ENCODE measurements around the gene GPC6.
"Not testable (repeated sequence)": the region's sequence is repeated elsewhere in the genome, so short reads cannot be mapped to it uniquely, and the experiment has no call there.

The GPC6 gene

GRCh38 chr13:94298346-94298745 lies 1071.7 kb downstream of the GPC6 start:
- no peak for DNase-seq (ENCODE audit: low read depth in 2 of 2)

DNA sequence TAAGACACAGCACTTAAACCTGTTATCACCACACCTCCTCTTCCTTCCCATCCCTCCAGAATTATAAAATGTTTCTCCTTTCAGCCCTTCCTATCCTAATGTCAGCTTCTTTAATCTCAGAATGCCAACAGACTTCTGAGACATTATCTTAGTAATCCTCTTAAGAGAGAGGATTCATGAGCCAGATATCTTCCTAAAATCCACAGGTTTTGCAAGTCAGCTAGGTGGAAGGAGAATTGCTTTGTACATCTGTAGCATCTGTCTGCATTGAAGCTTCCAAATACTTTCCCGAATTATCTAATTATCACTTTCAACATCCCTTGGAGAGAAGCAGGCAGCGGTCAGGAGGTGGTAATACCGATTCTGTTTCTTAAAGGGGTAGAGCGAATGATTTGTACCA lies 1073.8 kb downstream of the GPC6 start:
- DNase-seq (ENCODE audit: low read depth in 2 of 2) = no peak

DNA sequence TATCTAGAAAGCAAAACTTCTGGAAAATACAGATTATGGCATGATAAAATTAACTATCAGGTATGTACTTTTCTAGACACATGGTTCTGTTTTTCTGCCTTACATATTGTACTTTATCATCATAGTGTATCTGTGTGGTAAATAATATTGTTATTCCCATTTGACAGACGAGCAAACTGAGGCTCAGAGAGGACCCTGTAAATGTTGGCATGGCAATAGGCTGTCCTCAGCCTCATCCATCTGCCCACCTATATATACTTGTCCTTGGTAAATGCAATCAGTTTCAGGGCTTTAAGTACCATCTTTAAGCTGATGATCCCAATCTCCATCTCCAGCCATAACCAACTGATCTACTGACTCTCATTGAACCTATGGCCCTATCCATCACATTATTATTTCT lies 1074.9 kb downstream of the GPC6 start:
- DNase-seq (ENCODE audit: low read depth in 2 of 2) = no peak

- not testable (repeated sequence) for DNase-seq (ENCODE audit: low read depth in 2 of 2)
Observed at GRCh38 chr13:94302847-94303565, 1076.4 kb downstream of the GPC6 start.

DNA sequence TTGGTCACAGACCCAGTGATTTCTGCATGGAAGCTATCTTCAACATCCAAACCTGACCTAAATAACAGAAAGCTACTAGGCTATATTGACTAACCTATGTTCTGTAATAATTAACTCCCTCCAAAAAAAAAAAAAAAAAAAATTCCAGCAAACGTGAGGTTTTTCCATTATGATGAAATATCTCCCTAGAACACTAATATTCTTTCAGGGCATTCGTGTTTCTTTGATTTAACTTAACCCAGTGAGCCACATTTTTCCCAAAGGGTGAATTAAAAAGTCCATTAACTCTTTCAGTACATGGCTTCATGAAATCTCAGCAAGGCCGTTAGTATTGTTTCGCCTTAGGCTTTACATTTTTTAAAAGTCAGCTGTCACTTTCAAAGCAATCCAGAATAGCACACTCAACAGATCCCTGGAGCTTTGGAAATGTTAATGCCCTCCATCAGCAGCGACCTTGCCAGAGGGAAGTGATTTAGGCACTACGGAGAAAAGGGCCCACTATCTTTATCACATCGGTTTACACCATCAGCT lies 1077.1 kb downstream of the GPC6 start:
- DNase-seq (ENCODE audit: low read depth in 2 of 2) = no peak

DNA sequence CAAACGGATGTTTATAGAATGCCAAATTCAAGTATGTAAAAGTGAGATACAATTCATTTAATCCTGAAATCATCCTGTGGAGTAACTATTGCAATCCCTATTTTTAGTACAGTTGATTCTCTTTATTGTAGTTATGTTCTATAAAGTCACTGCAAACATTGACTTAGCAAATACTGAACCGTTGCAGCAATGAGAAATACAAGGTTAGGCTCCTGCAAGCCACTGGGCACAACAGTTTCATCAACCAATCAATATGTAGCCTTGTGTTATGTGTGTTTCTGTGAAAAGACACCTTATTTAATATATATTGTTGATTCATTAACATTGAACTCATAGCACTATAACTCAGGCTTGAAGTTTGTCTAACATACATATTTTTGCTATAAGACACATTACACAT lies 1078.4 kb downstream of the GPC6 start:
- DNase-seq (ENCODE audit: low read depth in 2 of 2) = no peak

DNA sequence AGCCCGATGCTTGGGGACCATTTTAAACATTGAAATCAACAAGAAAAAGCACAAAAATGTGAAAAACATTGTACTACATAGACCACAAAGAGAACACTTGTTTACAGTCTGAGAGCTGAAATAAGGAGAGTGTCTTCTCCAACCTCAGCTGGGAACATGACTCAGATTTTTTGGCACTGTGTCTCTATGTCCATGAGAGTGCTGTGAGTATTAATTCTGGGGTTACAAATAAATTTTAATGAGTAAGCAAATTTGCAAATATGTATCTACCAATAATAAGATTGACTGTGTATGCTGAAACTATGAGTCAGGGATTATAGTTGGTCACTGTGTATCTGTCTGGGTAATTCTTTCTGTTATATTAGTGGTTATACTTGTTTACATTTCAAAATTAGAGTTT lies 1078.9 kb downstream of the GPC6 start:
- no peak for DNase-seq (ENCODE audit: low read depth in 2 of 2)

DNA sequence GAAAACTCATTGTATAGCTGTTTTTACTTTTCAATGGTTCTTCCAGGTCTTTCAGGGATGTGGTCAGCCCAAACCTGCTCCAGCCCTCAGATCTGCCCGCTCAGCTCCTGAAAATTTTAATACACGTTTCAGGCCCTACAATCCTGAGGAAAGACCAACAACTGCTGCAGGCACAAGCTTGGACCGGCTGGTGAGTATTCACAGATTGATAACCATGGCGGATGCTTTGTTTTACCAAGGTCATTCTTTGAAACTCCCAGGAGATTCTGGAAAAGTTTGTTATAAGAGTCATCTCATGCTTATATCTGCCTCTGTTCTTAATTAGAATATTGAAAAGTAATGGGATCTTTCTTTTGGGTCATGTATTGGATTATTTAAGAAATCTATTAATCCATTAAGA lies 1079.3 kb downstream of the GPC6 start:
- DNase-seq (ENCODE audit: low read depth in 2 of 2) = no peak

- no peak for DNase-seq (ENCODE audit: low read depth in 2 of 2)
Observed at GRCh38 chr13:94308832-94309231, 1082.2 kb downstream of the GPC6 start.

GRCh38 chr13:94309576-94309975 lies 1083.0 kb downstream of the GPC6 start:
- no peak for DNase-seq (ENCODE audit: low read depth in 2 of 2)

- no peak for DNase-seq (ENCODE audit: low read depth in 2 of 2)
Observed at GRCh38 chr13:94309997-94310855, 1083.6 kb downstream of the GPC6 start.

DNA sequence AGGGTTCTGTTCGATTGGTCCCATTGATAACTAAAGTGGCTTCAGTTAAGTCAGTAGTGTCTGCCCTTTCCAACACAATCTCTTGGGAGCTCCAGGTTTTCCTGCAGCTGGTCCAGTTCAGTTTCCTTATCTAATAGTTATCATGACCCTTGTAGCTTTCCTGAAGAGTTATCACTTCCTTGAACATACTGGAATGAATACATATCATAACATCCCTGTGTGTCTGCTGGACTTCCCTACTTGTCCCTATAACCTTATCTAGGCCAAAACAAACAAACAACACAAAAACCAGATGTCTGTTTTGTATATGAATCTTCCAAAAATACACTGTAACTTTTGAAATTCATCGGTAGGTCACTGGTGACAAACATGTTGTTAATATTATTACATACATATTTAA lies 1085.3 kb downstream of the GPC6 start:
- DNase-seq (ENCODE audit: low read depth in 2 of 2) = no peak

DNA sequence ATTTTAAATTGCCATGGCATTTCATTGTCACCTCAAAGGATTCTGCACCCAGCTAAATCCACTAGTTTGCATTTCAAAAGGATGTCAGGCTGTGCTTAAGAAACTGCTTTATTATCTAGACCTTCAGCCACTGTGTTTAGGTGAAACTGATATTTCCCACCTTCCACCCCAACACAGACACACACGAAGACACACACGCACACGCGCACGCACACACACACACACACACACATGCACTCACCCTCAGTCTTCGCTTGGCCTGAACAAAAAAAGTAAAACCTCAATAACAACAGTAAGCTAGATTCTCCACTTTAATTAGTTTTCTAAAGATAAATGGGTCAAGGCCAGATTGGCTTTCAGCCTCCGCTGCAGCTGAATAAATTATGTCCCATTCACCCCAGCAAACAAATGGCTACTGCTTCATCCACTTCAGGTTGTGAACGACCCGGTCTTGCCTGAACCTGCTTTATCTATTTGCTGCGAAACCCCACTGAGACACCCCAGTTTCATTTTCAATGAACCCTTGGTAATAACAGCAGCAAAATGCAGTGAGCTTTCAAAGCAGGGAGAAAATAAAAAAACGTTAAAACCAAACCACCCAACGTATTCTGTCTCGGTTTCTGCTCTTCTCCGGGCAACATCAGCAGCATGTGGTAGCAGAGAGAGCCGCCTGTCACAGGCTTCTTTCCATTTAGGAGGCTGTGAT lies 1086.1 kb downstream of the GPC6 start:
- DNase-seq (ENCODE audit: low read depth in 2 of 2) = no peak

DNA sequence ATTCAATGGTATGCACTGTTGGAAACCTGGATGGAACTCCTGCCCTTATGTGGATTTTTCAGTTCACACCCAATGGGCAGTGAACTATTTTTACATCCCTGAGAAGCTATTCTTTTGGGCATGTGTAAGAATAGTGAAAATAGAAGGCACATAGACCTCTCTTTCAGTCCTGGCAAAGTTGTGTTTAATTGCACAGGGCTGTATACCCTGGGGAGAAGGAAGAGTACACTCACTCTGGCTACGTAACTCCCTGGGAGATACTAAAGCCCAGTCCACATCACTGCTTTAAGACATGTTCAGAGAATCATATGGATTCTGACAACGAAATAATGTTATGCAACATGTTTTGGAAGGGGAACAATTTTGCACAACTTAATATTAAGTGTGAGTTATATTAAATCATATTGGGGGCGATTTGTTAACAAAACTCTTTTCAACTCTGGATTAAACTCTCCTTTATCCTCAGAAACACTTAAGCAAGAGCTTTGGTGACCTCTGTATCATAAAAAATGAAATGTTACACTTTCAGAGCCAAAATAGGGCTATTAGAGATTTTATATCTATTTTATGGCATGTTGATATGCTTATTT lies 1086.8 kb downstream of the GPC6 start:
- DNase-seq (ENCODE audit: low read depth in 2 of 2) = no peak

- DNase-seq (ENCODE audit: low read depth in 2 of 2) = no peak
Observed at GRCh38 chr13:94313926-94314325, 1087.3 kb downstream of the GPC6 start.

GRCh38 chr13:94315188-94315587 lies 1088.6 kb downstream of the GPC6 start:
- no peak for DNase-seq (ENCODE audit: low read depth in 2 of 2)

DNA sequence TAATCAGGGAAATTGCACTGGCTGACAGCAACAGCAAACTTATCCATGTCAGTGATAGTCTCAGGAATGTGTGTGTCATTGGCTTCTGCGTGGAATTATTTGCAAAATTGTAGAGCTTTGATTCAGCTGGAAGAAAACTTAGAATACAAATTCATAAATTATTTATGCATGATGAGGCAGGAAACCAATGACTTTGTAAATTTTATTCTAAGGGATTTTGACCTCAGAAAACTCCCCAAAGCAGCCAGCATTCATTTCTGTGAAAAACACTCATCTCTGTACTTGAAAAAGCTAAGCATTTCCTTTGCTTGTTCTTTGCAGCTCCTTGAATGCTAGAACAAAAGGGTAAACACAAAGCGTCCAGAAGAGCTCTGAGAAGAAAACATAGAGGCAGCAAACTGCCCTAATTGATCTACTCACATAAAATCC lies 1090.5 kb downstream of the GPC6 start:
- DNase-seq (ENCODE audit: low read depth in 2 of 2) = no peak

DNA sequence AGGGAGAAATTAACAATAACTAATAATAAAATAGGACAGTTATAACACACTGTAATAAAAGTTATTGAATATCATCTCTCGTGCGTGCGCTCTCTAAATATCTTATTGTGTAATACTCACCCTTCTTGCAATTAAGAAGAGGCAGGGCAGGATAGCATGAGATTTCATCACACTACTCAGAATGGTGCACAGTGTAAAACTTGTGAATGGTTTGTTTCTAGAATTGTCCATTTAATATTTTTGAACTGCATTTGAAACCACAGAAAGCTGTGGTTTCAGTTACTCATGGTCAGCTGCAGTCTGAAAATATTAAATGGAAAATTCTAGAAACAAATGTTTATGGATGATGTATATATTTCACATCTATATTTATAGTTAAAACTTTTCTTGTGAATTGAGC lies 1091.8 kb downstream of the GPC6 start:
- no peak for DNase-seq (ENCODE audit: low read depth in 2 of 2)

- DNase-seq (ENCODE audit: low read depth in 2 of 2) = no peak
Observed at GRCh38 chr13:94319501-94319900, 1092.9 kb downstream of the GPC6 start.

- DNase-seq (ENCODE audit: low read depth in 2 of 2) = no peak
Observed at GRCh38 chr13:94322925-94323763, 1096.5 kb downstream of the GPC6 start.
